ENCODE measurements around the gene CHTF8. TPM values are rescaled to one million over a fixed set of nuclear protein-coding genes. Genes with fewer than 3 reads are reported as not detected.

The CHTF8 gene
- polyA plus RNA-seq, 1 donor (not counting 4 experiments of a cell fraction or from before 2014, with no cell fraction given): 96.0 TPM

GRCh38 chr16:69114346-69114975 lies 17.9 kb downstream of the CHTF8 start:
- Histone ChIP-seq H3K79me2 (ENCODE audit: control insufficient read depth, insufficient read depth, low read length) (peaks cover 46% of the 10 kb centered on the region), H3K9me3 (ENCODE audit: control insufficient read depth, low read depth, low read length) (no peaks in the 10 kb centered on the region), H4K20me1 (ENCODE audit: control insufficient read depth, extremely low read depth, insufficient read depth, low read length) (peaks cover 43% of the 10 kb centered on the region), H2AFZ (ENCODE audit: control insufficient read depth, low read length) (no peak overlapping the region), H3K27ac (ENCODE audit: control insufficient read depth, insufficient read depth, low read length) (no peak overlapping the region), H3K4me2 (ENCODE audit: control insufficient read depth, extremely low read depth, insufficient read depth, low read depth, low read length) (no peak overlapping the region), H3K4me3 (ENCODE audit: control insufficient read depth in 2 of 3, extremely low read depth in 1 of 3, insufficient read depth in 2 of 3, low read depth in 1 of 3, low read length in 3 of 3) (no peak overlapping the region), H3K9ac (ENCODE audit: control insufficient read depth, extremely low read depth, insufficient read depth, low read length) (no peak overlapping the region), H3K9me1 (ENCODE audit: control insufficient read depth, extremely low read depth, insufficient read depth, low read length) (peaks cover 3% of the 10 kb centered on the region), H3K4me1 (ENCODE audit: control insufficient read depth, extremely low read depth, insufficient read depth, low read length) (peaks cover 10% of the 10 kb centered on the region), H3K36me3 (ENCODE audit: control insufficient read depth in 2 of 2, extremely low read depth in 1 of 2, insufficient read depth in 2 of 2, low read length in 2 of 2) (peaks cover 58 to 64% of the 10 kb centered on the region in 2 experiments), H3K27me3 (ENCODE audit: control insufficient read depth, extremely low read depth, insufficient read depth, low read length) (no peaks in the 10 kb centered on the region)
- no peak for TF ChIP-seq EZH2 (IDR thresholded peaks at IDR 0.05; ENCODE audit: low read length)
- no peak for TF ChIP-seq CTCF (optimal IDR thresholded peaks at IDR 0.05 in 1 of 3, IDR thresholded peaks at IDR 0.05 in 1 of 3, conservative IDR thresholded peaks at IDR 0.05 in 1 of 3; ENCODE audit: extremely low read depth in 1 of 3, insufficient read depth in 2 of 3, low read length in 3 of 3)
- DNase-seq (ENCODE audit: low read depth, low spot score) (no peak), FAIRE-seq (no peak)
- dilution Hi-C loops (cut with MboI; ENCODE audit: extremely low pct_ligation_motif_present, low sequenced_read_pairs): no loop called here

GRCh38 chr16:69113216-69113615 lies 19.2 kb downstream of the CHTF8 start:
- Histone ChIP-seq H3K4me2 (ENCODE audit: control insufficient read depth, extremely low read depth, insufficient read depth, low read depth, low read length) (no peak overlapping the region), H2AFZ (ENCODE audit: control insufficient read depth, low read length) (no peak overlapping the region), H3K9me3 (ENCODE audit: control insufficient read depth, low read depth, low read length) (no peaks in the 10 kb centered on the region), H3K79me2 (ENCODE audit: control insufficient read depth, insufficient read depth, low read length) (peaks cover 59% of the 10 kb centered on the region), H3K27me3 (ENCODE audit: control insufficient read depth, extremely low read depth, insufficient read depth, low read length) (no peaks in the 10 kb centered on the region), H3K36me3 (ENCODE audit: control insufficient read depth in 2 of 2, extremely low read depth in 1 of 2, insufficient read depth in 2 of 2, low read length in 2 of 2) (peaks cover 67 to 68% of the 10 kb centered on the region in 2 experiments), H3K9ac (ENCODE audit: control insufficient read depth, extremely low read depth, insufficient read depth, low read length) (no peak overlapping the region), H3K4me1 (ENCODE audit: control insufficient read depth, extremely low read depth, insufficient read depth, low read length) (peaks cover 17% of the 10 kb centered on the region), H4K20me1 (ENCODE audit: control insufficient read depth, extremely low read depth, insufficient read depth, low read length) (peaks cover 49% of the 10 kb centered on the region), H3K27ac (ENCODE audit: control insufficient read depth, insufficient read depth, low read length) (no peak overlapping the region), H3K9me1 (ENCODE audit: control insufficient read depth, extremely low read depth, insufficient read depth, low read length) (peaks cover 3% of the 10 kb centered on the region), H3K4me3 (ENCODE audit: control insufficient read depth in 2 of 3, extremely low read depth in 1 of 3, insufficient read depth in 2 of 3, low read depth in 1 of 3, low read length in 3 of 3) (no peak overlapping the region)
- no peak for TF ChIP-seq CTCF (optimal IDR thresholded peaks at IDR 0.05 in 1 of 3, IDR thresholded peaks at IDR 0.05 in 1 of 3, conservative IDR thresholded peaks at IDR 0.05 in 1 of 3; ENCODE audit: extremely low read depth in 1 of 3, insufficient read depth in 2 of 3, low read length in 3 of 3)
- TF ChIP-seq EZH2 (IDR thresholded peaks at IDR 0.05; ENCODE audit: low read length): no peak
- dilution Hi-C loops (cut with MboI; ENCODE audit: extremely low pct_ligation_motif_present, low sequenced_read_pairs): no loop called here
- no peak for FAIRE-seq
- DNase-seq (ENCODE audit: low read depth, low spot score): no peak

Data from keratinocyte (primary cell).